IMR-90 (cell line): ENCODE data around the gene RAB23. TPM values are rescaled to one million over a fixed set of nuclear protein-coding genes. Genes with fewer than 3 reads are reported as not detected.

Experiments used
- ATAC-seq: fragments of 200-7000 bp; cut with Tn5 transposase; 2 replicates; pipeline ENCODE4 v1.9.1; 2020; ENCODE audit warnings: low read depth, mild to moderate bottlenecking, moderate library complexity
- BruUV-seq: library from RNA; stranded (reverse); fragments of 400-500 nt; replicated peaks from 2 replicates; lab custom pipeline; 2021; lab: Mats Ljungman, UMichigan
- CTCF ChIA-PET: fragments of 300-600 bp; formaldehyde crosslinking; extraction: SDS; loops from one replicate; lab custom pipeline; 2021; ENCODE audit warnings: antibody characterized with exemption; lab: Yijun Ruan, JAX
- POLR2A ChIA-PET: fragments of 300-600 bp; sonication (Branson Sonifier 250); formaldehyde crosslinking; loops from one replicate; lab custom pipeline; 2022; ENCODE audit warnings: antibody characterized with exemption; ENCODE audit not compliant: unreplicated experiment; lab: Charles Lee
- DNase-seq: peaks from one replicate; pipeline ENCODE4 v3.0.0; 2013
- H2AFZ ChIP-seq: replicated peaks from 2 replicates; pipeline ENCODE3; 2013; ENCODE audit warnings: low read length, mild to moderate bottlenecking; ENCODE audit not compliant: poor library complexity
- H2AK5ac ChIP-seq: 2 replicates; pipeline ENCODE4 v1.6.1; 2013; ENCODE audit warnings: low read depth, low read length, inconsistent platforms
- H2AK9ac ChIP-seq: replicated peaks from 2 replicates; pipeline ENCODE3; 2013; ENCODE audit warnings: mild to moderate bottlenecking, low read depth, low read length, moderate library complexity; ENCODE audit not compliant: poor library complexity
- H2BK120ac ChIP-seq: 2 replicates; pipeline ENCODE4 v1.6.1; 2013; ENCODE audit warnings: low read depth, low read length, inconsistent platforms
- H2BK15ac ChIP-seq: 3 replicates; pipeline ENCODE4 v1.6.1; 2013; ENCODE audit warnings: low read depth, low read length, inconsistent platforms
- H2BK20ac ChIP-seq: 2 replicates; pipeline ENCODE4 v1.6.1; 2013; ENCODE audit warnings: low read depth, mild to moderate bottlenecking, inconsistent platforms, low read length, moderate library complexity
- H2BK5ac ChIP-seq: 2 replicates; pipeline ENCODE4 v1.6.1; 2013; ENCODE audit warnings: mild to moderate bottlenecking, low read depth, low read length, inconsistent platforms; ENCODE audit not compliant: poor library complexity, severe bottlenecking
- H3K14ac ChIP-seq: replicated peaks from 2 replicates; pipeline ENCODE4 v1.6.1; 2013; ENCODE audit warnings: low read depth, low read length, inconsistent platforms
- H3K18ac ChIP-seq: 2 replicates; pipeline ENCODE4 v1.6.1; 2013; ENCODE audit warnings: low read depth, low read length, control low read depth
- H3K23ac ChIP-seq: 2 replicates; pipeline ENCODE4 v1.6.1; 2013; ENCODE audit warnings: low read depth, low read length, inconsistent platforms
- H3K27ac ChIP-seq: 2 replicates; pipeline ENCODE4 v1.5.1; 2013; ENCODE audit warnings: mild to moderate bottlenecking, control low read depth, low read length; ENCODE audit not compliant: insufficient read depth
- H3K27me3 ChIP-seq: 2 replicates; pipeline ENCODE4 v1.6.1; 2013; ENCODE audit warnings: low read length; ENCODE audit not compliant: control insufficient read depth, insufficient read depth
- H3K36me3 ChIP-seq: 2 replicates; pipeline ENCODE4 v1.6.1; 2013; ENCODE audit warnings: low read length, mixed read lengths; ENCODE audit not compliant: control insufficient read depth, insufficient read depth
- H3K4ac ChIP-seq: 2 replicates; pipeline ENCODE4 v1.6.1; 2013; ENCODE audit warnings: low read depth, low read length, inconsistent platforms
- H3K4me1 ChIP-seq: 2 replicates; pipeline ENCODE4 v1.6.1; 2013; ENCODE audit warnings: low read length, mixed read lengths; ENCODE audit not compliant: control insufficient read depth, insufficient read depth
- H3K4me2 ChIP-seq: 2 replicates; pipeline ENCODE4 v1.6.1; 2013; ENCODE audit warnings: low read depth, mild to moderate bottlenecking, control low read depth, low read length, moderate library complexity
- H3K4me3 ChIP-seq: 2 replicates; pipeline ENCODE4 v1.5.1; 2013; ENCODE audit warnings: low read depth, mild to moderate bottlenecking, control low read depth, low read length, moderate library complexity; ENCODE audit not compliant: insufficient read depth
- H3K56ac ChIP-seq: 2 replicates; pipeline ENCODE4 v1.6.1; 2013; ENCODE audit warnings: low read length, inconsistent platforms; ENCODE audit not compliant: insufficient read depth; ENCODE audit errors: extremely low read depth
- H3K79me1 ChIP-seq, 2 experiments: 2 replicates each; pipeline ENCODE4 v1.6.1; 2013; ENCODE audit warnings: low read length in 2 of 2, inconsistent platforms in 1 of 2, low read depth in 1 of 2
- H3K9ac ChIP-seq: 2 replicates; pipeline ENCODE4 v1.6.1; 2013; ENCODE audit warnings: low read depth, low read length, control low read depth
- H3K9me1 ChIP-seq: 2 replicates; pipeline ENCODE4 v1.6.1; 2013; ENCODE audit warnings: low read length, inconsistent platforms; ENCODE audit not compliant: insufficient read depth
- H3K9me3 ChIP-seq: 2 replicates; pipeline ENCODE4 v1.6.1; 2013; ENCODE audit warnings: low read length; ENCODE audit not compliant: control insufficient read depth, insufficient read depth
- H4K20me1 ChIP-seq: 2 replicates; pipeline ENCODE4 v1.6.1; 2013; ENCODE audit warnings: low read length, inconsistent platforms; ENCODE audit not compliant: insufficient read depth
- H4K5ac ChIP-seq: 2 replicates; pipeline ENCODE4 v1.6.1; 2013; ENCODE audit warnings: mild to moderate bottlenecking, low read depth, low read length, control low read depth
- H4K8ac ChIP-seq, 2 experiments: 2 replicates each; pipeline ENCODE4 v1.6.1; 2013; ENCODE audit warnings: low read depth in 2 of 2, low read length in 2 of 2, control low read depth in 1 of 2, inconsistent platforms in 1 of 2
- H4K91ac ChIP-seq: 2 replicates; pipeline ENCODE4 v1.6.1; 2013; ENCODE audit warnings: low read depth, low read length, inconsistent platforms; ENCODE audit not compliant: insufficient read depth
- BHLHE40 ChIP-seq: fragments of 150-350 bp; IDR thresholded peaks from 2 replicates; pipeline ENCODE4 v1.6.1; 2016; ENCODE audit warnings: mild to moderate bottlenecking, low read depth, low read length
- CEBPB ChIP-seq: IDR thresholded peaks from 2 replicates; pipeline ENCODE4 v1.6.1; 2012; ENCODE audit warnings: low read depth, low read length, improper control_type of control experiment
- CHD1 ChIP-seq: IDR thresholded peaks from 2 replicates; pipeline ENCODE4 v1.6.1; 2012; ENCODE audit warnings: low read depth, low read length, improper control_type of control experiment
- FOS ChIP-seq: fragments of 150-350 bp; IDR thresholded peaks from 2 replicates; pipeline ENCODE4 v1.6.1; 2016; ENCODE audit warnings: low read depth, low read length
- MAFK ChIP-seq: IDR thresholded peaks from 2 replicates; pipeline ENCODE4 v1.6.1; 2012; ENCODE audit warnings: low read depth, low read length, improper control_type of control experiment
- MAZ ChIP-seq: IDR thresholded peaks from 2 replicates; pipeline ENCODE4 v1.6.1; 2012; ENCODE audit warnings: low read depth, mild to moderate bottlenecking, low read length, improper control_type of control experiment, moderate library complexity, borderline replicate concordance
- MXI1 ChIP-seq: IDR thresholded peaks from 2 replicates; pipeline ENCODE4 v1.6.1; 2012; ENCODE audit warnings: low read depth, mild to moderate bottlenecking, low read length, moderate library complexity, borderline replicate concordance
- NFE2L2 ChIP-seq: fragments of 150-350 bp; IDR thresholded peaks from 2 replicates; pipeline ENCODE4 v1.6.1; 2016; ENCODE audit warnings: low read depth, mild to moderate bottlenecking, low read length
- POLR2A ChIP-seq: IDR thresholded peaks from 2 replicates; pipeline ENCODE4 v1.6.1; 2012; ENCODE audit warnings: mild to moderate bottlenecking, low read depth, low read length
- SMC3 ChIP-seq: fragments of 150-350 bp; IDR thresholded peaks from 2 replicates; pipeline ENCODE4 v1.6.1; 2016; ENCODE audit warnings: low read depth, mild to moderate bottlenecking, antibody characterized with exemption, low read length, moderate library complexity
- WGBS, 2 experiments: methylation state at CpG; one replicate each; pipeline versions ENCODE4 v1.1.5 to v1.1.7; 2013; ENCODE audit warnings: missing lambda C conversion rate in 2 of 2; ENCODE audit not compliant: insufficient read length in 1 of 2; ENCODE audit errors: extremely low coverage in 2 of 2; 5-methylcytosine and 5-hydroxymethylcytosine counted together
- dilution Hi-C: fragments of 300-500 bp; cut with HindIII; formaldehyde crosslinking; loops from one replicate; pipeline ENCODE4 v1.14.3; 2018; ENCODE audit warnings: low sequenced_read_pairs; ENCODE audit not compliant: unreplicated experiment
- in situ Hi-C: fragments of 300-500 bp; cut with MboI; formaldehyde crosslinking; loops from 3 replicates; pipeline ENCODE4 v1.14.3; 2019; ENCODE audit warnings: low sequenced_read_pairs, inconsistent platforms, mixed read lengths
- intact Hi-C: fragments of 100-400 bp; cut with micrococcal nuclease; formaldehyde crosslinking; loops from 2 replicates; pipeline ENCODE4 v1.10.0; 2022
- polyA plus RNA-seq, 3 experiments: library from polyadenylated mRNA; depleted of rRNA; stranded (reverse); fragments of >200 nt; gene quantifications; 2 replicates each; pipeline ENCODE4 v1.2.3, GENCODE V29; 2012; ENCODE audit warnings: low replicate concordance in 1 of 3
- total RNA-seq: library from RNA; depleted of rRNA; stranded (reverse); fragments of >200 nt; gene quantifications from 2 replicates; pipeline ENCODE4 v1.2.3, GENCODE V29; 2012
- TF ChIP-seq, protein P1 (sequence below): conservative IDR thresholded peaks from 2 replicates; pipeline ENCODE4 v1.5.1; 2012; ENCODE audit warnings: mild to moderate bottlenecking, low read depth, low read length, improper control_type of control experiment
- TF ChIP-seq, protein P2 (sequence below): fragments of 150-350 bp; IDR thresholded peaks from 2 replicates; pipeline ENCODE4 v1.6.1; 2016; ENCODE audit warnings: low read depth, mild to moderate bottlenecking, low read length, moderate library complexity, borderline replicate concordance
- TF ChIP-seq, protein P3 (sequence below): fragments of 150-350 bp; IDR thresholded peaks from 2 replicates; pipeline ENCODE4 v1.6.1; 2017; ENCODE audit warnings: mild to moderate bottlenecking, antibody characterized with exemption, low read length, low read depth

RAB23 gene
- total and polyA plus RNA-seq, 2 of the 4 experiments (the other 2 are of a cell fraction): 10.8 to 13.3 TPM

DNA sequence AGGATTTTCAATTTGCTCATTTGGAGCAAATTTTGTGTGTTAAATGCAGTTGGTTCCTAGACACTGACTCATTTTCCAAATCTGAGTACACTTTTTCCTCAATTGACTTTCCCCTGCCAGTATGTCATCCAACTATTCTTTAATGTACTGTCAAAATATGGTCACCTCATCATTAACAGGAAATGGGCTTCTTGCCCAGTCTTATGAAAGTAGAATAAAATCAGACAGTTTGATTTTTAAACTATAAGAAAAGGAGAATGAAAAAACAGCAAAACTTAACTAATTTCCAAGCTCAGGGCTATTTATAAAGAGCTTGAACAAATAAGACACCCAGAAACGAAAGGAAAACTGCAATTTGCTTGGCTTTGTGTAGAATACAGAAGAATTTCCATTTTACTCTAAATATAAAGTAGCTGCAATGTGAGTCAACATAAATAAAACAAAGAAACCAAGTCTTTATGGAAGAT, 43.7 kb upstream of the RAB23 start (continued):
- TF ChIP-seq, protein P1, sequence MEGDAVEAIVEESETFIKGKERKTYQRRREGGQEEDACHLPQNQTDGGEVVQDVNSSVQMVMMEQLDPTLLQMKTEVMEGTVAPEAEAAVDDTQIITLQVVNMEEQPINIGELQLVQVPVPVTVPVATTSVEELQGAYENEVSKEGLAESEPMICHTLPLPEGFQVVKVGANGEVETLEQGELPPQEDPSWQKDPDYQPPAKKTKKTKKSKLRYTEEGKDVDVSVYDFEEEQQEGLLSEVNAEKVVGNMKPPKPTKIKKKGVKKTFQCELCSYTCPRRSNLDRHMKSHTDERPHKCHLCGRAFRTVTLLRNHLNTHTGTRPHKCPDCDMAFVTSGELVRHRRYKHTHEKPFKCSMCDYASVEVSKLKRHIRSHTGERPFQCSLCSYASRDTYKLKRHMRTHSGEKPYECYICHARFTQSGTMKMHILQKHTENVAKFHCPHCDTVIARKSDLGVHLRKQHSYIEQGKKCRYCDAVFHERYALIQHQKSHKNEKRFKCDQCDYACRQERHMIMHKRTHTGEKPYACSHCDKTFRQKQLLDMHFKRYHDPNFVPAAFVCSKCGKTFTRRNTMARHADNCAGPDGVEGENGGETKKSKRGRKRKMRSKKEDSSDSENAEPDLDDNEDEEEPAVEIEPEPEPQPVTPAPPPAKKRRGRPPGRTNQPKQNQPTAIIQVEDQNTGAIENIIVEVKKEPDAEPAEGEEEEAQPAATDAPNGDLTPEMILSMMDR: no peak

DNA sequence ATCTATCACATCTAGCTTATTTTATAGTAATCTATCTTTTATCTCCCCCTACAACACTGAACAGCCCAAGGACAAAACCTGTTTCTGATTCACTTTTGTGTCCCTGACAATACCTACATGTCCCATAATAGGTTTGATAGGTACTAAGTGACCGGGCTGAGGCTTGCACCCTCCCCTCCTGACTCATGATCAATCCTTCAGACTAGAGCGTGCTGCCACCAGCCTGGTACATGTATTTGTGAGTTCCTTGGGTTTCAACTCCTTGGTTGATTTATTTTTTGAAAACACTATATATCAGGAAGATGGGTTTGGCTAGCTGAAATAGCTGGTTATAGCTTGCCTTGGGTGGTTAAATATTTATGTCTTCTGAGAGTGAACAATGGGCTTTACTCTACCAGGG, 41.6 kb upstream of the RAB23 start:
- WGBS, 2 experiments: no CpG with 5 or more reads among the region's 2 CpGs
- Histone ChIP-seq H3K4me3 (no peak overlapping the region), H3K23ac (peak overlapping the region; percentile 92), H3K4me1 (peaks cover 26% of the 10 kb centered on the region), H3K9me1 (peaks cover 10% of the 10 kb centered on the region), H2BK20ac (peak overlapping the region; percentile 95), H2BK5ac (peak overlapping the region; percentile 94), H3K14ac (peak overlapping the region; percentile 72), H2BK15ac (peak overlapping the region; percentile 95), H3K18ac (peak overlapping the region; percentile 97), H3K4ac (peak overlapping the region; percentile 99), H2AK5ac (peak overlapping the region; percentile 99), H4K20me1 (no peaks in the 10 kb centered on the region), H2AFZ (no peak overlapping the region), H4K8ac (peak overlapping the region; percentile 89 to 97), H3K9me3 (no peaks in the 10 kb centered on the region), H3K56ac (peak overlapping the region; percentile 76), H3K9ac (peak overlapping the region; percentile 77), H3K36me3 (no peaks in the 10 kb centered on the region), H3K27ac (peak overlapping the region; percentile 97), H3K4me2 (no peak overlapping the region), H4K5ac (peak overlapping the region; percentile 93), H2AK9ac (peak overlapping the region; percentile 75), H2BK120ac (peak overlapping the region; percentile 87), H4K91ac (peak overlapping the region; percentile 98), H3K27me3 (no peaks in the 10 kb centered on the region), H3K79me1 (peaks cover 12 to 40% of the 10 kb centered on the region in 2 experiments; a peak in 3 of 4 replicates)
- intact Hi-C loops: no loop called here
- POLR2A ChIA-PET: no interaction called here
- in situ Hi-C loops: no loop called here
- CTCF ChIA-PET: interaction anchor here (1.0 to 1.4 kb wide), 2 partner anchors 52 to 53 kb away, joined by 3 read pairs; no protein-coding TSS in a partner anchor
- no TSS peak for BruUV-seq
- DNase-seq: no peak
- no peak for ATAC-seq
- dilution Hi-C loops: no loop called here
- TF ChIP-seq MAZ (no peak), SMC3 (no peak), CEBPB (no peak), BHLHE40 (no peak), NFE2L2 (no peak), FOS (no peak), CHD1 (no peak), MXI1 (no peak), POLR2A (no peak), MAFK (no peak)
- TF ChIP-seq, protein P2, sequence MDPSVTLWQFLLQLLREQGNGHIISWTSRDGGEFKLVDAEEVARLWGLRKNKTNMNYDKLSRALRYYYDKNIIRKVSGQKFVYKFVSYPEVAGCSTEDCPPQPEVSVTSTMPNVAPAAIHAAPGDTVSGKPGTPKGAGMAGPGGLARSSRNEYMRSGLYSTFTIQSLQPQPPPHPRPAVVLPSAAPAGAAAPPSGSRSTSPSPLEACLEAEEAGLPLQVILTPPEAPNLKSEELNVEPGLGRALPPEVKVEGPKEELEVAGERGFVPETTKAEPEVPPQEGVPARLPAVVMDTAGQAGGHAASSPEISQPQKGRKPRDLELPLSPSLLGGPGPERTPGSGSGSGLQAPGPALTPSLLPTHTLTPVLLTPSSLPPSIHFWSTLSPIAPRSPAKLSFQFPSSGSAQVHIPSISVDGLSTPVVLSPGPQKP: no peak
- TF ChIP-seq, protein P3, sequence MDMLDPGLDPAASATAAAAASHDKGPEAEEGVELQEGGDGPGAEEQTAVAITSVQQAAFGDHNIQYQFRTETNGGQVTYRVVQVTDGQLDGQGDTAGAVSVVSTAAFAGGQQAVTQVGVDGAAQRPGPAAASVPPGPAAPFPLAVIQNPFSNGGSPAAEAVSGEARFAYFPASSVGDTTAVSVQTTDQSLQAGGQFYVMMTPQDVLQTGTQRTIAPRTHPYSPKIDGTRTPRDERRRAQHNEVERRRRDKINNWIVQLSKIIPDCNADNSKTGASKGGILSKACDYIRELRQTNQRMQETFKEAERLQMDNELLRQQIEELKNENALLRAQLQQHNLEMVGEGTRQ: no peak
